Measurements from ENCODE around the gene OSBPL6. TPM values are rescaled to one million over a fixed set of nuclear protein-coding genes. Genes with fewer than 3 reads are reported as not detected.

Gene OSBPL6
- total and polyA plus RNA-seq, 2 of the 13 experiments (the other 11 are each of a cell fraction or from before 2014, with no cell fraction given): 0.03 to 0.11 TPM

DNA sequence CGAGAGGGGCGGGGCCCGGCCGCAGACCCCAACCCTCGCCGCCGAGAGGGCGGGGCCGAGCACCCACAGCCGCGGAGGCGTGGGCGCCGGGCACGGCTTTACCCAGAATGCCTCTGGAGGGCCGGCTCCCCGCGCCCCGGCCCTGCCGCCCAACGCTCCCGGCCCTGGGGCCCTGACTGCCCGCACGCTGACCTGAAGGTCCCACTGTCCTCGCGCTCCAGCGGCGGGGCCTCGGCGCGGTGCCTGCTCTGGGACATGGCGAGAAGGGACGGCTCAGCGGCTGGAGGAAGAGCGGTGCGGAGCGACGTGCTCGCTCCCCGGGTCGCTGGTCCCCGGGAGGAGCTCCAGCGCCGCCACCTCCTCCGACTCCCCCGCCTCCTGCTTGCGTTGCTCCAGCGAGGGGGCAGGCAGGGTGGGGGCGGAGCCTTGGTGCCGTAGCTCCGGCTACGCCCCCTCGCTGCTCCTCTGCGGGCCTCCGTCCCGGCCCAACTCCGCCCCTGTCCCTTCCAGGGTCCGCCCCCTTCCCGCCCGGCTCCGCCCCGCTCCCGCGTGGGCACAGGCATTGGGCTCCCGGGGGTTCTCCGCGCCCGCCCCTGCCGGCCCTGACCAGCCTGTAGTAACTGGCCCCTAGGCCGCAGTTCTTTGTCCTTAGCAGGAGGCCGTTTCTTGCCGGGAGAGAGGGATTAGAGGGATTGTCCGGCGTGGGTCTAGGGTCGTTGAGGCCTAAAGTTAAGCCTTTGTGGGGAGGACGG is 256.6 kb downstream of the OSBPL6 start, which contains the start of the genes PJVK and PRKRA (continued):
- no peak; the same call in 1 of the 2 replicates for TF ChIP-seq MTERF4 (CRISPR knock-in tag; IDR thresholded peaks at IDR 0.05)
- TF ChIP-seq, protein P1, sequence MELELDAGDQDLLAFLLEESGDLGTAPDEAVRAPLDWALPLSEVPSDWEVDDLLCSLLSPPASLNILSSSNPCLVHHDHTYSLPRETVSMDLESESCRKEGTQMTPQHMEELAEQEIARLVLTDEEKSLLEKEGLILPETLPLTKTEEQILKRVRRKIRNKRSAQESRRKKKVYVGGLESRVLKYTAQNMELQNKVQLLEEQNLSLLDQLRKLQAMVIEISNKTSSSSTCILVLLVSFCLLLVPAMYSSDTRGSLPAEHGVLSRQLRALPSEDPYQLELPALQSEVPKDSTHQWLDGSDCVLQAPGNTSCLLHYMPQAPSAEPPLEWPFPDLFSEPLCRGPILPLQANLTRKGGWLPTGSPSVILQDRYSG (CRISPR knock-in tag; IDR thresholded peaks at IDR 0.05): peak; percentile 73; the same call in 1 of the 2 replicates
- peak; percentile 10 for TF ChIP-seq SATB2 (CRISPR knock-in tag; IDR thresholded peaks at IDR 0.05)
- 0 out of 2 replicates have a peak, but pooled peaks have one; percentile 0 for TF ChIP-seq ZNF33A (CRISPR knock-in tag; IDR thresholded peaks at IDR 0.05; ENCODE audit: borderline replicate concordance)
- peak; percentile 63; the same call in 1 of the 2 replicates for TF ChIP-seq SMAD3 (CRISPR knock-in tag; IDR thresholded peaks at IDR 0.05)
- peak; percentile 73 for TF ChIP-seq PHF21A (CRISPR knock-in tag; IDR thresholded peaks at IDR 0.05)
- peak; percentile 69 for TF ChIP-seq ZNF784 (CRISPR knock-in tag; IDR thresholded peaks at IDR 0.05; ENCODE audit: borderline replicate concordance)
- TF ChIP-seq ZNF709 (CRISPR knock-in tag; IDR thresholded peaks at IDR 0.05): peak; percentile 90; the same call in 1 of the 2 replicates
- TF ChIP-seq ZFAT (CRISPR knock-in tag; conservative IDR thresholded peaks at IDR 0.05): no peak; the same call in 1 of the 2 replicates
- peak; percentile 87 for TF ChIP-seq STAT5B (CRISPR knock-in tag; IDR thresholded peaks at IDR 0.05)
- TF ChIP-seq GPN1 (CRISPR knock-in tag; IDR thresholded peaks at IDR 0.05; ENCODE audit: borderline replicate concordance): peak; percentile 51; the same call in 1 of the 2 replicates
- 0 out of 2 replicates have a peak, but pooled peaks have one; percentile 35 for TF ChIP-seq ZBTB7A (CRISPR knock-in tag; IDR thresholded peaks at IDR 0.05)
- TF ChIP-seq NFIB (CRISPR knock-in tag; IDR thresholded peaks at IDR 0.05; ENCODE audit: borderline replicate concordance): no peak
- peak; percentile 47 for TF ChIP-seq NFYB (CRISPR knock-in tag; IDR thresholded peaks at IDR 0.05)
- peak; percentile 46; the same call in 1 of the 2 replicates for TF ChIP-seq ZNF512 (CRISPR knock-in tag; IDR thresholded peaks at IDR 0.05)
- peak; percentile 71 for TF ChIP-seq ZBTB25 (CRISPR knock-in tag; IDR thresholded peaks at IDR 0.05)
- TF ChIP-seq ZNF557 (CRISPR knock-in tag; IDR thresholded peaks at IDR 0.05): 0 out of 2 replicates have a peak, but pooled peaks have one; percentile 21
- no peak; the same call in 1 of the 2 replicates for TF ChIP-seq FOXK1 (CRISPR knock-in tag; IDR thresholded peaks at IDR 0.05; ENCODE audit: borderline replicate concordance, low read depth)
- no peak for TF ChIP-seq SIN3B (IDR thresholded peaks at IDR 0.05; ENCODE audit: low read length)
- TF ChIP-seq NR3C1 (CRISPR knock-in tag; IDR thresholded peaks at IDR 0.05): 0 out of 2 replicates have a peak, but pooled peaks have one; percentile 85
- TF ChIP-seq KMT2B (CRISPR knock-in tag; IDR thresholded peaks at IDR 0.05): no peak; the same call in none of the 2 replicates
- TF ChIP-seq TMF1 (CRISPR knock-in tag; IDR thresholded peaks at IDR 0.05; ENCODE audit: low read depth): no peak
- TF ChIP-seq ZNF383 (CRISPR knock-in tag; IDR thresholded peaks at IDR 0.05; ENCODE audit: borderline replicate concordance): no peak
